GM18951 (cell line): ENCODE results near the gene TRMT6.

Experiments
- POLR2A ChIP-seq: IDR thresholded peaks from 4 replicates; pipeline ENCODE4 v1.6.1; 2011; ENCODE audit warnings: mild to moderate bottlenecking; ENCODE audit not compliant: insufficient read length, insufficient read depth; ENCODE audit errors: extremely low read depth
- in situ Hi-C: fragments of 300-500 bp; cut with MboI; formaldehyde crosslinking; loops from one replicate; pipeline ENCODE4 v1.12.0; 2022; ENCODE audit warnings: low sequenced_read_pairs, mixed read lengths, inconsistent platforms; ENCODE audit not compliant: unreplicated experiment

The TRMT6 gene

DNA sequence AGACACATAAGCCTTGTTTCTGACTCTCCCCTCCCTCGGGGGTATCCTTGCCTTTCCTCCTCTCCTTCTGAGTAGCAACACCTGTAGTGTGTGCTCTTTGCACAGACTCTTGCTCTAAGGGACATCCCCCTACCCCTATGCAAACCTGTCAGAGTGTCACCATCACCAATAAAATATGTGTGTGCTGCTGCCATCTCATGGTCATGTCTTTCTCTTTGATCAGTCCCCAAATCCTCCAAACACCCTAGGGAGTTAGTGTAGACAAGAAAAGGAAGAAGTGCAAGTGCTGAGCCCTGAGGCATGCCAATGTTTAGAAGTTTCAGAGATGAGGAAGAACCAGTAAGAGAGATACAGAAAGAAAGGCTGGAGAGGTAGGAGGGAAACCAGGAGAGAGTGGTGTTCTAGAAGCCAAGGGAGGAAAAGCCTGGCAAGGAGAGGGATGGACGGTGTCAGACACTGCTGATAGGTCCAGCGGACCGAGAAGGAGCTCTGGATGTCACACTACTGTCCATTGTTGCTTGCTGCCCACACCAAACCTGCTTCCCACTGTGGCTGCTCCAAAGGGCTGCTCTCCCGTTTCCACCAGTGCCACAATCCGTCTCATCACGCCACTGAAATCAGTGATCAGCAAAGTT lies 16.4 kb downstream of the TRMT6 start:
- TF ChIP-seq POLR2A, result no peak
- in situ Hi-C loops, result loop anchor here (10.0 kb wide), 1 partner anchor 409 kb away; no protein-coding TSS in a partner anchor

GRCh38 chr20:5932796-5933195 lies 17.5 kb downstream of the TRMT6 start:
- TF ChIP-seq POLR2A, result no peak
- in situ Hi-C loops, result loop anchor here (10.0 kb wide), 1 partner anchor 408 kb away; no protein-coding TSS in a partner anchor

GRCh38 chr20:5931411-5931810 lies 18.9 kb downstream of the TRMT6 start:
- in situ Hi-C loops, result loop anchor here (10.0 kb wide), 1 partner anchor 407 kb away; no protein-coding TSS in a partner anchor
- TF ChIP-seq POLR2A, result no peak

DNA sequence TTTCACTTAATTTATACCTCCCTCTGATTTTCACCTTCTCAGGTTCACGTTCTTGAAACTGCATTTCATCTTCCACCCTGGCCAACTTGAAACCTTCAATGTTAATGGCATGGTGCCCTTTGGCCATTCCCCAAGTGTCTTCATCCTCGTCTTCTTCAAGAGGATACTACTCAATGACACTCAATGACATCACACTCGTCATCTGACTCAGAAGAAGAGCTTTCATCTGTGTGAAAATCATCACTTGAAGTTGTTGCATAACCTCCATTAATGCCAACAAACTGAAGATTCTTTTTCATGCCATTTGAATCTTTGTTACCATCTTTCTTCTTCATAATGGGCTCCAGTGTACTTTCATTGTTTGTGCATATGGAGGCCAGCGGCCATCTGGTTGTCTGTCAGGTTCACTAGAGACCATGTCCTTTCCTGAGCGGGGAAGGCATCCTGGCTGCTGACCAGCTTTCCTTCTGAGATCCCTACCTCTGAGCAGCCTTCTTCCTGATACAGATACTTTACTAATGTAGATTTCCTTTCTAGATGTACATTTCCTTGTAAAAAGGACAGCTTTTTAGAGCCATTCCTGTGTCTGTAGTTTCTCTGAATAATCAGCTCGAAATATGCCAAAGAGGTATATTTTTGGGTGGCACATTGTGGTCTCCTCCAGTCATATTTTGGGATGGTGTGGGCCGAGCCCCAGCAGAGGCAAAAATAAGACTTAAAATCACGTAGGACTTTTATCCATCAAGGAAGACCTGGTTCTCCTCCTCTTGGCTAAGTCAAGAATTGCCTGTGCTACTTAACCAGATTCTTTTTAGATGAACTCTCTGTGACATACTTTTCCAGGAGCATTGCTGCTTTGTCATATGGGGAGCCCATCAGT lies 21.3 kb downstream of the TRMT6 start:
- in situ Hi-C loops, result no loop called here
- no peak for TF ChIP-seq POLR2A

GRCh38 chr20:5927749-5928462 lies 22.4 kb downstream of the TRMT6 start:
- in situ Hi-C loops, result no loop called here
- TF ChIP-seq POLR2A, result no peak

DNA sequence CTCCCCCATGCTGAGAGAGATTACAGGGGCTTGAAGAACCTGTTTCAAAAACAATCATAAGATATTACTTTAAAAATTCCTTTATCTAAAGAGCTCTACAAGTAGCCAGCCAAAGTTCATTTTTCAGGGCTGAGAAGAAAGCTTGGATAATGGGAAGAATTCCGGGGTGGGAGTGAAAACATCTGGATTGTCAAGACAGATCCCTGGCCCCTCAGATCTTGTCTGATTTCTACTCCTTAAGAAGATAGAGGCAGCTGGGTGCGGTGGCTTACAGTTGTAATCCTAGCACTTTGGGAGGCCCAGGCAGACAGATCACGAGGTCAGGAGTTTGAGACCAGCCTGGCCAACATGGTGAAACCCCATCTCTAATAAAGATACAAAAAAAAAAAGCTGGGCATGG lies 24.8 kb downstream of the TRMT6 start:
- TF ChIP-seq POLR2A, result no peak
- in situ Hi-C loops, result no loop called here

DNA sequence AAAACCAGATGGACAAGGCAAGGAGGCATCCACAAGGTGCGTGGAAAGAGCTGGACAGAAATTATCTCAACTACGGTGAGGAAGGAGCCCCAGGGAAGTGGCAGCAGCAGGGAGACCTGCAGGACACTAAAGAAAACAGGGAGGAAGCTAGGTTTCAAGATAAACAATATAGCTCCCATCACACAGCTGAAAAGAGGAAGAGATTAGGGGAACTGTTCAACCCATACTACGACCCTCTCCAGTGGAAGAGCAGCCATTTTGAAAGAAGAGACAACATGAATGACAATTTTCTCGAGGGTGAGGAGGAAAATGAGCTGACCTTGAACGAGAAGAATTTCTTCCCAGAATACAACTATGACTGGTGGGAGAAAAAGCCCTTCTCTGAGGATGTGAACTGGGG lies 26.8 kb downstream of the TRMT6 start:
- in situ Hi-C loops, result no loop called here
- TF ChIP-seq POLR2A, result no peak

GRCh38 chr20:5920581-5920980 lies 29.8 kb downstream of the TRMT6 start:
- in situ Hi-C loops, result no loop called here
- no peak for TF ChIP-seq POLR2A

GRCh38 chr20:5919626-5920544 lies 30.4 kb downstream of the TRMT6 start:
- no peak for TF ChIP-seq POLR2A
- in situ Hi-C loops, result no loop called here

GRCh38 chr20:5918856-5919625 lies 31.3 kb downstream of the TRMT6 start:
- in situ Hi-C loops, result no loop called here
- TF ChIP-seq POLR2A, result no peak

DNA sequence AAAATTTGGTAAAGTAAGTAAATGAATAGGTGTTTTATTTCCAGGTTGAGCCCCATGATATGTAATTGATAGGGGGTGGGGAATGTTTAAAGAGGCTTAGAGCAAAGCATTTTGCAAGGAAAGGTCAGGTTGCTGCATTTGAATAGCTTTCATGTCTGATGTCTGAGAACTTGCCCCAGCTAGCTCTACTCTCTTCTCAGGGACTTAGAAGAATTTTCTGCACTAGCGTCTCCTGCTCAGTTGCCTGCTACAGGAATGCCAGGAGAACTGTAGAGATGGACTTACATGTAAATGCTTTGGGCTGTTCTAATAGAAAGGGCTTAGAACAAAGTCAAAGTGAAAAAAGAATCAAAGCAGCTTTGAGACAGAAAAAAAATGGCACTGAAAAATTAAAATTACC lies 35.5 kb downstream of the TRMT6 start:
- in situ Hi-C loops, result no loop called here
- TF ChIP-seq POLR2A, result no peak

GRCh38 chr20:5913166-5913565 lies 37.2 kb downstream of the TRMT6 start:
- in situ Hi-C loops, result no loop called here
- TF ChIP-seq POLR2A, result no peak
